ENCODE measurements around the gene AOPEP.

AOPEP gene

GRCh38 chr9:94805585-94805984 lies 79.1 kb downstream of the AOPEP start:
- Mint-ChIP-seq H3K4me1 (peaks cover 11% of the 10 kb centered on the region), H3K27me3 (no peaks in the 10 kb centered on the region), H3K4me3 (no peak overlapping the region), H3K9me3 (no peaks in the 10 kb centered on the region), H3K36me3 (peaks cover 21% of the 10 kb centered on the region), H3K27ac (no peak overlapping the region)

GRCh38 chr9:94806307-94806893 lies 79.9 kb downstream of the AOPEP start:
- Mint-ChIP-seq H3K4me1 (peaks cover 11% of the 10 kb centered on the region), H3K27me3 (no peaks in the 10 kb centered on the region), H3K9me3 (no peaks in the 10 kb centered on the region), H3K4me3 (no peak overlapping the region), H3K36me3 (peaks cover 18% of the 10 kb centered on the region), H3K27ac (no peak overlapping the region)

GRCh38 chr9:94807556-94807955 lies 81.1 kb downstream of the AOPEP start:
- H3K36me3 Mint-ChIP-seq: peaks cover 18% of the 10 kb centered on the region
- H3K4me3 Mint-ChIP-seq: no peak overlapping the region
- H3K4me1 Mint-ChIP-seq: peaks cover 11% of the 10 kb centered on the region
- H3K9me3 Mint-ChIP-seq: no peaks in the 10 kb centered on the region
- no peak overlapping the region for H3K27ac Mint-ChIP-seq
- no peaks in the 10 kb centered on the region for H3K27me3 Mint-ChIP-seq

- Mint-ChIP-seq H3K36me3 (peaks cover 9% of the 10 kb centered on the region), H3K4me3 (no peak overlapping the region), H3K27ac (no peak overlapping the region), H3K4me1 (peaks cover 7% of the 10 kb centered on the region), H3K9me3 (no peaks in the 10 kb centered on the region), H3K27me3 (no peaks in the 10 kb centered on the region)
Measured at GRCh38 chr9:94808926-94809700, 82.6 kb downstream of the AOPEP start.

- Mint-ChIP-seq H3K4me1 (peaks cover 7% of the 10 kb centered on the region), H3K27me3 (no peaks in the 10 kb centered on the region), H3K36me3 (peaks cover 9% of the 10 kb centered on the region), H3K27ac (no peak overlapping the region), H3K9me3 (no peaks in the 10 kb centered on the region), H3K4me3 (no peak overlapping the region)
Measured at GRCh38 chr9:94809778-94810177, 83.3 kb downstream of the AOPEP start.

- no peak overlapping the region for H3K4me3 Mint-ChIP-seq
- H3K27me3 Mint-ChIP-seq: no peaks in the 10 kb centered on the region
- peaks cover 9% of the 10 kb centered on the region for H3K36me3 Mint-ChIP-seq
- H3K4me1 Mint-ChIP-seq: peaks cover 6% of the 10 kb centered on the region
- H3K9me3 Mint-ChIP-seq: no peaks in the 10 kb centered on the region
- H3K27ac Mint-ChIP-seq: no peak overlapping the region
Measured at GRCh38 chr9:94811074-94811473, 84.6 kb downstream of the AOPEP start.

GRCh38 chr9:94812343-94812742 lies 85.8 kb downstream of the AOPEP start:
- no peak overlapping the region for H3K4me3 Mint-ChIP-seq
- no peak overlapping the region for H3K27ac Mint-ChIP-seq
- no peaks in the 10 kb centered on the region for H3K9me3 Mint-ChIP-seq
- no peaks in the 10 kb centered on the region for H3K4me1 Mint-ChIP-seq
- H3K27me3 Mint-ChIP-seq: no peaks in the 10 kb centered on the region
- peaks cover 6% of the 10 kb centered on the region for H3K36me3 Mint-ChIP-seq

- Mint-ChIP-seq H3K9me3 (no peaks in the 10 kb centered on the region), H3K27ac (no peak overlapping the region), H3K4me1 (no peaks in the 10 kb centered on the region), H3K4me3 (no peak overlapping the region), H3K27me3 (no peaks in the 10 kb centered on the region), H3K36me3 (peaks cover 1% of the 10 kb centered on the region)
Measured at GRCh38 chr9:94813379-94813778, 86.9 kb downstream of the AOPEP start.

- no peaks in the 10 kb centered on the region for H3K9me3 Mint-ChIP-seq
- no peaks in the 10 kb centered on the region for H3K27me3 Mint-ChIP-seq
- no peak overlapping the region for H3K27ac Mint-ChIP-seq
- H3K36me3 Mint-ChIP-seq: no peaks in the 10 kb centered on the region
- H3K4me3 Mint-ChIP-seq: no peak overlapping the region
- H3K4me1 Mint-ChIP-seq: peaks cover 4% of the 10 kb centered on the region
Measured at GRCh38 chr9:94817291-94818177, 91.0 kb downstream of the AOPEP start.

GRCh38 chr9:94818178-94818541 lies 91.7 kb downstream of the AOPEP start:
- peaks cover 2% of the 10 kb centered on the region for H3K36me3 Mint-ChIP-seq
- H3K4me3 Mint-ChIP-seq: no peak overlapping the region
- H3K4me1 Mint-ChIP-seq: peaks cover 4% of the 10 kb centered on the region
- no peak overlapping the region for H3K27ac Mint-ChIP-seq
- H3K27me3 Mint-ChIP-seq: no peaks in the 10 kb centered on the region
- H3K9me3 Mint-ChIP-seq: no peaks in the 10 kb centered on the region

- Mint-ChIP-seq H3K9me3 (no peaks in the 10 kb centered on the region), H3K27me3 (no peaks in the 10 kb centered on the region), H3K27ac (no peak overlapping the region), H3K4me1 (peaks cover 5% of the 10 kb centered on the region), H3K36me3 (peaks cover 10% of the 10 kb centered on the region), H3K4me3 (no peak overlapping the region)
Measured at GRCh38 chr9:94819161-94819687, 92.7 kb downstream of the AOPEP start.

GRCh38 chr9:94821098-94821887 lies 94.8 kb downstream of the AOPEP start:
- Mint-ChIP-seq H3K27ac (no peak overlapping the region), H3K36me3 (peaks cover 13% of the 10 kb centered on the region), H3K9me3 (no peaks in the 10 kb centered on the region), H3K4me3 (no peak overlapping the region), H3K27me3 (no peaks in the 10 kb centered on the region), H3K4me1 (peaks cover 7% of the 10 kb centered on the region)

GRCh38 chr9:94822273-94822672 lies 95.8 kb downstream of the AOPEP start:
- peaks cover 16% of the 10 kb centered on the region for H3K36me3 Mint-ChIP-seq
- no peaks in the 10 kb centered on the region for H3K27me3 Mint-ChIP-seq
- H3K4me1 Mint-ChIP-seq: peaks cover 7% of the 10 kb centered on the region
- no peaks in the 10 kb centered on the region for H3K9me3 Mint-ChIP-seq
- no peak overlapping the region for H3K27ac Mint-ChIP-seq
- H3K4me3 Mint-ChIP-seq: no peak overlapping the region

GRCh38 chr9:94823710-94824109 lies 97.2 kb downstream of the AOPEP start:
- peaks cover 16% of the 10 kb centered on the region for H3K36me3 Mint-ChIP-seq
- H3K27ac Mint-ChIP-seq: no peak overlapping the region
- no peak overlapping the region for H3K4me3 Mint-ChIP-seq
- no peaks in the 10 kb centered on the region for H3K9me3 Mint-ChIP-seq
- peaks cover 7% of the 10 kb centered on the region for H3K4me1 Mint-ChIP-seq
- H3K27me3 Mint-ChIP-seq: no peaks in the 10 kb centered on the region

GRCh38 chr9:94824411-94824810 lies 97.9 kb downstream of the AOPEP start:
- Mint-ChIP-seq H3K27me3 (no peaks in the 10 kb centered on the region), H3K36me3 (peaks cover 16% of the 10 kb centered on the region), H3K27ac (no peak overlapping the region), H3K4me3 (no peak overlapping the region), H3K9me3 (no peaks in the 10 kb centered on the region), H3K4me1 (peaks cover 7% of the 10 kb centered on the region)
